GM23248 (cell line): ENCODE measurements around the gene SLC35F5.

Source experiments
- EZH2 ChIP-seq: fragments of 200-600 bp; sonication (generic); IDR thresholded peaks from 2 replicates; pipeline ENCODE4 v1.6.1; 2018; ENCODE audit warnings: antibody characterized with exemption, mild to moderate bottlenecking; ENCODE audit not compliant: insufficient read depth, poor library complexity, severe bottlenecking
- EZH2phosphoT487 ChIP-seq: fragments of 200-600 bp; sonication (generic); IDR thresholded peaks from 2 replicates; pipeline ENCODE4 v1.6.1; 2018; ENCODE audit warnings: antibody characterized with exemption, moderate library complexity, mild to moderate bottlenecking, low read depth; ENCODE audit not compliant: insufficient read depth

- TF ChIP-seq EZH2, result no peak
- TF ChIP-seq EZH2phosphoT487, result no peak
Observed at GRCh38 chr2:113770929-113771328, 14.5 kb upstream of the SLC35F5 start.
